WTC11 (cell line): ENCODE data around the gene RNPS1. TPM values are rescaled to one million over a fixed set of nuclear protein-coding genes. Genes with fewer than 3 reads are reported as not detected.

Source experiments
- ATAC-seq: fragments of 200-7000 bp; cut with Tn5 transposase; 2 replicates; pipeline ENCODE4 v1.10.0; 2021; ENCODE audit warnings: mild to moderate bottlenecking, moderate library complexity
- CTCF ChIA-PET: fragments of 300-600 bp; sonication (Branson Sonifier 250); formaldehyde crosslinking; loops from one replicate; lab custom pipeline; 2021; ENCODE audit warnings: antibody characterized with exemption; lab: Charles Lee
- POLR2A ChIA-PET: fragments of 350-600 bp; sonication (Branson Sonifier 250); formaldehyde crosslinking; loops from one replicate; lab custom pipeline; 2021; ENCODE audit warnings: antibody characterized with exemption; lab: Charles Lee
- DNase-seq: peaks from one replicate; pipeline ENCODE4 v3.0.0; 2021; ENCODE audit warnings: low spot score
- H3K27ac Mint-ChIP-seq: 2 replicates; pipeline ENCODE4 v1.8.0; 2021; ENCODE audit warnings: mixed read lengths
- H3K27me3 Mint-ChIP-seq: 2 replicates; pipeline ENCODE4 v1.8.0; 2021; ENCODE audit warnings: low read depth, mild to moderate bottlenecking, moderate library complexity, mixed read lengths
- H3K36me3 Mint-ChIP-seq: 2 replicates; pipeline ENCODE4 v1.8.0; 2021; ENCODE audit warnings: mixed read lengths
- H3K4me1 Mint-ChIP-seq: 2 replicates; pipeline ENCODE4 v1.8.0; 2022; ENCODE audit warnings: mixed read lengths
- H3K4me3 Mint-ChIP-seq: 2 replicates; pipeline ENCODE4 v1.8.0; 2021; ENCODE audit warnings: mild to moderate bottlenecking, moderate library complexity, mixed read lengths
- H3K9me3 Mint-ChIP-seq: 2 replicates; pipeline ENCODE4 v1.8.0; 2021; ENCODE audit warnings: mixed read lengths
- ATF2 ChIP-seq: sonication (generic); formaldehyde crosslinking; IDR thresholded peaks from 2 replicates; pipeline ENCODE4 v1.8.1; 2022; ENCODE audit warnings: low read depth, missing genetic modification reagents, borderline replicate concordance
- FOXP1 ChIP-seq: sonication (generic); formaldehyde crosslinking; IDR thresholded peaks from 2 replicates; pipeline ENCODE4 v1.8.0; 2022; ENCODE audit warnings: missing genetic modification reagents, mild to moderate bottlenecking, moderate library complexity, borderline replicate concordance
- JAZF1 ChIP-seq: fragments of 250-450 bp; sonication (Bioruptor Pico); IDR thresholded peaks from 2 replicates; pipeline ENCODE4 v1.9.0; 2021; ENCODE audit warnings: moderate library complexity, mild to moderate bottlenecking, inconsistent platforms
- KAT7 ChIP-seq: sonication (generic); formaldehyde crosslinking; IDR thresholded peaks from 2 replicates; pipeline ENCODE4 v1.8.1; 2023; ENCODE audit warnings: missing genetic modification reagents, mild to moderate bottlenecking, borderline replicate concordance
- MLX ChIP-seq: sonication (generic); formaldehyde crosslinking; IDR thresholded peaks from 2 replicates; pipeline ENCODE4 v1.8.1; 2023; ENCODE audit warnings: mild to moderate bottlenecking, missing genetic modification reagents, moderate library complexity
- NR1H2 ChIP-seq: sonication (generic); formaldehyde crosslinking; IDR thresholded peaks from 2 replicates; pipeline ENCODE4 v1.9.0; 2021; ENCODE audit warnings: mild to moderate bottlenecking, moderate library complexity, missing genetic modification reagents
- NR2C2 ChIP-seq: sonication (generic); formaldehyde crosslinking; IDR thresholded peaks from 2 replicates; pipeline ENCODE4 v1.8.0; 2022; ENCODE audit warnings: mild to moderate bottlenecking, missing genetic modification reagents
- SMAD4 ChIP-seq: sonication (generic); formaldehyde crosslinking; IDR thresholded peaks from 2 replicates; pipeline ENCODE4 v1.8.0; 2022; ENCODE audit warnings: mild to moderate bottlenecking, missing genetic modification reagents
- STAT6 ChIP-seq: sonication (generic); formaldehyde crosslinking; conservative IDR thresholded peaks from 2 replicates; pipeline ENCODE4 v1.8.1; 2023; ENCODE audit warnings: mild to moderate bottlenecking, low read depth, missing genetic modification reagents, moderate library complexity
- TCF7 ChIP-seq: sonication (generic); formaldehyde crosslinking; IDR thresholded peaks from 2 replicates; pipeline ENCODE4 v1.8.0; 2022; ENCODE audit warnings: mild to moderate bottlenecking, low read depth, missing genetic modification reagents, moderate library complexity
- TP53 ChIP-seq: sonication (generic); formaldehyde crosslinking; IDR thresholded peaks from 2 replicates; pipeline ENCODE4 v1.8.1; 2023; ENCODE audit warnings: mild to moderate bottlenecking, missing genetic modification reagents
- USF1 ChIP-seq: sonication (generic); formaldehyde crosslinking; IDR thresholded peaks from 2 replicates; pipeline ENCODE4 v1.8.0; 2022; ENCODE audit warnings: mild to moderate bottlenecking, missing genetic modification reagents
- ZNF121 ChIP-seq: sonication (generic); formaldehyde crosslinking; IDR thresholded peaks from 2 replicates; pipeline ENCODE4 v1.8.0; 2023; ENCODE audit warnings: missing genetic modification reagents
- ZNF232 ChIP-seq: sonication (generic); formaldehyde crosslinking; IDR thresholded peaks from 2 replicates; pipeline ENCODE4 v1.8.0; 2022; ENCODE audit warnings: mild to moderate bottlenecking, missing genetic modification reagents
- ZNF317 ChIP-seq: sonication (generic); formaldehyde crosslinking; IDR thresholded peaks from 2 replicates; pipeline ENCODE4 v1.8.1; 2023; ENCODE audit warnings: low read depth, mild to moderate bottlenecking, moderate library complexity, missing genetic modification reagents, borderline replicate concordance
- total RNA-seq: library from RNA; stranded (reverse); gene quantifications from 3 replicates; pipeline ENCODE4 v1.2.3, GENCODE V29; 2021
- TF ChIP-seq, protein P1 (sequence below): sonication (generic); formaldehyde crosslinking; IDR thresholded peaks from 2 replicates; pipeline ENCODE4 v1.8.1; 2023; ENCODE audit warnings: mild to moderate bottlenecking, moderate library complexity, missing genetic modification reagents
- TF ChIP-seq, protein P2 (sequence below): sonication (generic); formaldehyde crosslinking; IDR thresholded peaks from 2 replicates; pipeline ENCODE4 v1.8.0; 2022; ENCODE audit warnings: mild to moderate bottlenecking, missing genetic modification reagents
- TF ChIP-seq, protein P3 (sequence below): fragments of 250-450 bp; sonication (Bioruptor Pico); IDR thresholded peaks from 2 replicates; pipeline ENCODE4 v1.8.0; 2021; ENCODE audit warnings: mild to moderate bottlenecking
- TF ChIP-seq, protein P4 (sequence below): sonication (generic); formaldehyde crosslinking; IDR thresholded peaks from 2 replicates; pipeline ENCODE4 v1.8.0; 2022; ENCODE audit warnings: mild to moderate bottlenecking, missing genetic modification reagents

RNPS1 gene
- total RNA-seq, 1 experiment from 2014 or later, result 331 TPM

DNA sequence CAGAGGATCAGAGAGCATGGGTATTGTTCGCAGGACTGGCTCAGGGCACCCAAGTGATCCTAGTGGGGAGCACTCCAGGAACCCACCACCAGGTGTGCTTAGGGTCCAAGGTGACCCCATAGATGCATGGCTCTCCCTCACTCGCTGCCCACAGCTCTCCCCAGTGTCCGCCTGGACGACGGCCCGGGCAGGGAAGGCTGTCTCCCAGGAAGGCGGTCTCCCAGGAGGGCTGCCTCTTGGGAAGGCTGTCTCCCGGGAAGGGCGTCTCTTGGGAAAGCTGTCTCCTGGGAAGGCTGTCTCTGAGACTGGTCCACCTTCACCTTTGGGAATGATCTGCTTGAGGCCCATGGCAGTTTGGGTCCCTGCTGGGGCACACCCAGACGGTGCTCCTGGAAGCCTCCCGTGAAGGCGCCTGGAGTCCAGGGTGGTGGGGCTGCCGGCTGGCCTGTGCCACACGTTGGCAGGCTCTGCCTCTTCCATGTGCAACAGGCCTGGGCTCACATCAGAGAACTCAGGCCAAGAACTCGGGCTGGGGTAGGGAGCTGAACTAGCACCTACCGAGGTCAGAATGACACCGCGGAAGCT lies 21.5 kb downstream of the RNPS1 start (continued):
- TF ChIP-seq KAT7 (no peak), USF1 (no peak), TP53 (no peak), TCF7 (CRISPR knock-in tag) (no peak), MLX (no peak), STAT6 (CRISPR knock-in tag) (no peak), NR2C2 (CRISPR knock-in tag) (no peak)
- TF ChIP-seq, protein P1, sequence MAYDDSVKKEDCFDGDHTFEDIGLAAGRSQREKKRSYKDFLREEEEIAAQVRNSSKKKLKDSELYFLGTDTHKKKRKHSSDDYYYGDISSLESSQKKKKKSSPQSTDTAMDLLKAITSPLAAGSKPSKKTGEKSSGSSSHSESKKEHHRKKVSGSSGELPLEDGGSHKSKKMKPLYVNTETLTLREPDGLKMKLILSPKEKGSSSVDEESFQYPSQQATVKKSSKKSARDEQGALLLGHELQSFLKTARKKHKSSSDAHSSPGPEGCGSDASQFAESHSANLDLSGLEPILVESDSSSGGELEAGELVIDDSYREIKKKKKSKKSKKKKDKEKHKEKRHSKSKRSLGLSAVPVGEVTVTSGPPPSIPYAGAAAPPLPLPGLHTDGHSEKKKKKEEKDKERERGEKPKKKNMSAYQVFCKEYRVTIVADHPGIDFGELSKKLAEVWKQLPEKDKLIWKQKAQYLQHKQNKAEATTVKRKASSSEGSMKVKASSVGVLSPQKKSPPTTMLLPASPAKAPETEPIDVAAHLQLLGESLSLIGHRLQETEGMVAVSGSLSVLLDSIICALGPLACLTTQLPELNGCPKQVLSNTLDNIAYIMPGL (CRISPR knock-in tag), result no peak
- TF ChIP-seq, protein P2, sequence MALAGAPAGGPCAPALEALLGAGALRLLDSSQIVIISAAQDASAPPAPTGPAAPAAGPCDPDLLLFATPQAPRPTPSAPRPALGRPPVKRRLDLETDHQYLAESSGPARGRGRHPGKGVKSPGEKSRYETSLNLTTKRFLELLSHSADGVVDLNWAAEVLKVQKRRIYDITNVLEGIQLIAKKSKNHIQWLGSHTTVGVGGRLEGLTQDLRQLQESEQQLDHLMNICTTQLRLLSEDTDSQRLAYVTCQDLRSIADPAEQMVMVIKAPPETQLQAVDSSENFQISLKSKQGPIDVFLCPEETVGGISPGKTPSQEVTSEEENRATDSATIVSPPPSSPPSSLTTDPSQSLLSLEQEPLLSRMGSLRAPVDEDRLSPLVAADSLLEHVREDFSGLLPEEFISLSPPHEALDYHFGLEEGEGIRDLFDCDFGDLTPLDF, result no peak
- TF ChIP-seq, all 79 proteins: peak for 0

DNA sequence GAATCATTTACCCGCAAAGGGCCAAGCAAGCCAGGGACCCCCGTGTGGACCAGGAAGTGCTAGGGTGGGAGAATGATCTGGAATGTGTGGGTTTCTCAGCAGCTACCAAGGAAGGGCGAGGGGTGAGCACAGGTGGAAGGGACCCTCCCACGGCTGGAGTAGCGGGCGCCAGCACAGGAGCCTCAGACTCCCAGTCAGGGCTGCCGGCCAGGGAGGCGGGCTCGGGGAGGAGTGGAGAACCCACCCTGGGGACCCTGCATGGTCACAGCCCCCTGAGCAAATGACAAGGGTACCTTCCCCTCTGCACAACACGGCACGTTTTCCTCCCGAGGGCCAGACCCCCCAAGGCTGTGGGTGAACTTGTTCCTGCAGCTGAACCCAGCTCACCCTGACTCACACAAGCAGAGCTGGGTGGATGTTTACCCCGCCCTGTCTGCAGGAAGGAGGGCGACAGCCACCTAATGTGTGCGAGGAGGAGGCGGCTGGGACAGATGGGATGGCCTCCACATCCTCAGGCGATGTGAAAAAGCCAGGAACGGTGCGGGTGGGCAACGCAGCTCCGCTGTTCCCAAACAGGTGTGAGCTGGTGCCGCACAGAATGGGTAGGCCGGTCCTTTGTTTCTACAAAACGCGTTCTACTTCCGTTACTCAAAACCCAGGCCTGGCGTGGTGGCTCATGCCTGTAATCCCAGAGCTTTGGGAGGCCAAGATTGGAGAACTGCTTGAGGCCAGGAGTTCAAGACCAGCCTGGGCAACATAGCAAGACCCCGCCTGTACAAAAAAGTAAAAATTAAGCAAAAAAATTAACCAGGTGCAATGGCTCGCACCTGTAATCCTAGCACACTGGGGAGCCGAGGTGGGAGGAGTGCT lies 22.8 kb downstream of the RNPS1 start:
- H3K27me3 Mint-ChIP-seq, result no peaks in the 10 kb centered on the region
- no peak overlapping the region for H3K4me3 Mint-ChIP-seq
- ChIA-PET POLR2A (interaction anchor here (1.0 kb wide), 1 partner anchor 508 kb away, joined by 3 read pairs; no protein-coding TSS in a partner anchor), CTCF (interaction anchor here (1.0 to 1.5 kb wide), 2 partner anchors 51 to 256 kb away, joined by 3 to 6 read pairs; no protein-coding TSS in a partner anchor)
- no peak for ATAC-seq
- H3K9me3 Mint-ChIP-seq, result no peaks in the 10 kb centered on the region
- no peak for TF ChIP-seq SMAD4 (CRISPR knock-in tag)
- TF ChIP-seq ZNF121 (CRISPR knock-in tag), result peak; percentile 36; the same call in 1 of the 2 replicates
- no peak for DNase-seq
- peaks cover 35% of the 10 kb centered on the region for H3K36me3 Mint-ChIP-seq
- H3K27ac Mint-ChIP-seq, result no peak overlapping the region
- no peaks in the 10 kb centered on the region for H3K4me1 Mint-ChIP-seq

GRCh38 chr16:2244301-2244700 lies 23.6 kb downstream of the RNPS1 start:
- CTCF ChIA-PET, result interaction anchor here (1.5 kb wide), 1 partner anchor 257 kb away, joined by 6 read pairs; no protein-coding TSS in a partner anchor
- H3K4me3 Mint-ChIP-seq, result no peak overlapping the region
- no peaks in the 10 kb centered on the region for H3K4me1 Mint-ChIP-seq
- H3K9me3 Mint-ChIP-seq, result no peaks in the 10 kb centered on the region
- peaks cover 33% of the 10 kb centered on the region for H3K36me3 Mint-ChIP-seq
- DNase-seq (peak; percentile 56), ATAC-seq (peak; percentile 46)
- POLR2A ChIA-PET, result no interaction called here
- H3K27me3 Mint-ChIP-seq, result no peaks in the 10 kb centered on the region; the same call in 1 of the 2 replicates
- no peak overlapping the region for H3K27ac Mint-ChIP-seq
- TF ChIP-seq ATF2 (CRISPR knock-in tag) (no peak), NR1H2 (CRISPR knock-in tag) (no peak), ZNF317 (CRISPR knock-in tag) (no peak), FOXP1 (CRISPR knock-in tag) (no peak), JAZF1 (CRISPR knock-in tag) (no peak), ZNF232 (CRISPR knock-in tag) (no peak), SMAD4 (CRISPR knock-in tag) (no peak)
- TF ChIP-seq, protein P3, sequence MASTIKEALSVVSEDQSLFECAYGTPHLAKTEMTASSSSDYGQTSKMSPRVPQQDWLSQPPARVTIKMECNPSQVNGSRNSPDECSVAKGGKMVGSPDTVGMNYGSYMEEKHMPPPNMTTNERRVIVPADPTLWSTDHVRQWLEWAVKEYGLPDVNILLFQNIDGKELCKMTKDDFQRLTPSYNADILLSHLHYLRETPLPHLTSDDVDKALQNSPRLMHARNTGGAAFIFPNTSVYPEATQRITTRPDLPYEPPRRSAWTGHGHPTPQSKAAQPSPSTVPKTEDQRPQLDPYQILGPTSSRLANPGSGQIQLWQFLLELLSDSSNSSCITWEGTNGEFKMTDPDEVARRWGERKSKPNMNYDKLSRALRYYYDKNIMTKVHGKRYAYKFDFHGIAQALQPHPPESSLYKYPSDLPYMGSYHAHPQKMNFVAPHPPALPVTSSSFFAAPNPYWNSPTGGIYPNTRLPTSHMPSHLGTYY (CRISPR knock-in tag), result no peak
- TF ChIP-seq, protein P4, sequence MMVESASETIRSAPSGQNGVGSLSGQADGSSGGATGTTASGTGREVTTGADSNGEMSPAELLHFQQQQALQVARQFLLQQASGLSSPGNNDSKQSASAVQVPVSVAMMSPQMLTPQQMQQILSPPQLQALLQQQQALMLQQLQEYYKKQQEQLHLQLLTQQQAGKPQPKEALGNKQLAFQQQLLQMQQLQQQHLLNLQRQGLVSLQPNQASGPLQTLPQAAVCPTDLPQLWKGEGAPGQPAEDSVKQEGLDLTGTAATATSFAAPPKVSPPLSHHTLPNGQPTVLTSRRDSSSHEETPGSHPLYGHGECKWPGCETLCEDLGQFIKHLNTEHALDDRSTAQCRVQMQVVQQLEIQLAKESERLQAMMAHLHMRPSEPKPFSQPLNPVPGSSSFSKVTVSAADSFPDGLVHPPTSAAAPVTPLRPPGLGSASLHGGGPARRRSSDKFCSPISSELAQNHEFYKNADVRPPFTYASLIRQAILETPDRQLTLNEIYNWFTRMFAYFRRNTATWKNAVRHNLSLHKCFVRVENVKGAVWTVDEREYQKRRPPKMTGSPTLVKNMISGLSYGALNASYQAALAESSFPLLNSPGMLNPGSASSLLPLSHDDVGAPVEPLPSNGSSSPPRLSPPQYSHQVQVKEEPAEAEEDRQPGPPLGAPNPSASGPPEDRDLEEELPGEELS (CRISPR knock-in tag), result no peak
